ENCODE measurements around the gene HOXA4.

Gene HOXA4

DNA sequence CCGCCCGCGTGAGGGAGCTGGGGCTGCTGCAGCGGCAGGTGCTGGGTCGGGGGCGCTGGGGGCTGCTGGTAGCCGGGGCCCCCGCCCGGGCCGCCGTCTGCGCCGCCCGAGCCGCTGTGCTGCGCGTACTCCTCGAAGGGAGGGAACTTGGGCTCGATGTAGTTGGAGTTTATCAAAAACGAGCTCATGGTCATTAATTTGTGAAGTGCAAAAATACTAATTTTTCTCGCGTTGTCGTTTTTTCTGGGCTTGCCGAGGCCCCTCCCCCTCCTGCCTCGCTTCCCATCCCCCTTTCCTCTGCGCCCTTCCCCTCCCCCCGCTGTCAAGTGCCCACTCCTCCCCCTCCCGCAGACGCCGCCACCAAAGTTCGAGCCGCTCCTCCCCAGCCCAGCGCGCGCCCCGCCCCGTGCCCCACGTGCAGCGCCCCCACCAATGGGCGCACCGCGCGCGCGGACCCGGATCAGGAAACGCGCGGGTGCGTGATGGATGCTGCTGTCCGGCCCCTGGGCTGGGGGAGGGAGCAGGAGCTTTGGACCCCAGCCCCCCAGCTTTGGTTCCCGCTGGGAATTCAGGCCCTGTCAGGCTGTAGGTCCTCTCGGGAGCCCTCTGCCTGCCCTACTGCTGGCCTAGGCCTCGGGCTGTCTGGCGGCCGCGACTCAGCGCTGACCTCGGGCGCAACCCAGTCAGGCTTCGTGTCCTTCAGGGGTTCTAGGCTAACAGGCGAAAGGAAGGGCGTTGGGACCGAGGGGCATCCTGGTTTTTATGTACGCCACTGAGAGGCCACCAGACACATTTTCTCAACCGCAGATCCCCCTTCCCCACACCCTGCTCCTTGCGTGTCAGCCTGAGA, at the start of gene HOXA4:
Gene HOXA4 (minus strand): TSS at position 218 of the 850 bp plus-strand sequence. CDS start 24 bp downstream, at position 194.
- DNase-seq = peak; percentile 34 to 74 (median 54)

DNA sequence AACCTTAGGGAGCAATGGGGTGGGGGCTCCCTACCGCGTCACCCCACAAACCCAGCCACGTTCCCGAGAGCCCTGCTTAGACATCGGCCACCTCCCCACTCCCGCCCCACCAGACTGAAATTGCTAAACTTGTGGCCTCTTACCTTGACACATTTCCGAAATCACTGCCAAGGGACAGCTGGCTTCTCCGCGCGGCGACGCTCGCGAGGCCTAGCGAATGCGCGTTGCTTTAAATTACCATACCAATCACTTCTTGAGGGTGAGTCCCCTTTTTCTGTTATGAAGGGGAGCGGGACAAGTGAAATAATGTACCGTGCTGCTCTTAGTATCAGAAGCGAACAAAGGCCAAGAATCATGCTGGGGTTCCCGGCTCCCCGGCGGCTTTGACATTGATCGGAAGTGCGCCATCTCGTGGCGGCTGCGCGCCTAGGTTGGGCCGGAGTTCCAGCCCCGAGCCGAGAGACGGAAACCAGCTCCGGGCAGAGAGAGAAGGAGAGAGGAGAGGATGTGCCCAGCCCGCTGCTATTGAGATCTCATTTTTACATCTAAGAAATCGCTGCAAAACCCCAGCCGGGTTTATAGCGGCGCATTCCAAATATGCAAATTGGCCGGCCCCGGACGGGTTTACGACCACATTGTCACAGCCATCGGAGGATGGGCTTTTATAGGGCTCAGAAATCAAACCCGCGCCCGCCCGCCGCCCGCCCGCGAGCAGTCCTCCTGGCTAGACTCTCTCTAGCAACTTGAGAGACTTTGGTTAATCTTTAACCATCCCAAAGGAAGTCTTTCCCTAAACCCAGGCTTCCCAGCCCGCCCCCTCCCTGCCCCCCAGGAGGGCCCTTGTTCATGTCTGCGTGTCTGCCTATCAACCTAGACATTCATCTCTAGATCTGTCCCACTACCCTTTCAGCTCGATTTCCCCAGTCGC, 49.2 kb upstream of the HOXA4 start:
- peak in 3 of 4 experiments; percentile 16 to 40 (median 32) for DNase-seq

DNA sequence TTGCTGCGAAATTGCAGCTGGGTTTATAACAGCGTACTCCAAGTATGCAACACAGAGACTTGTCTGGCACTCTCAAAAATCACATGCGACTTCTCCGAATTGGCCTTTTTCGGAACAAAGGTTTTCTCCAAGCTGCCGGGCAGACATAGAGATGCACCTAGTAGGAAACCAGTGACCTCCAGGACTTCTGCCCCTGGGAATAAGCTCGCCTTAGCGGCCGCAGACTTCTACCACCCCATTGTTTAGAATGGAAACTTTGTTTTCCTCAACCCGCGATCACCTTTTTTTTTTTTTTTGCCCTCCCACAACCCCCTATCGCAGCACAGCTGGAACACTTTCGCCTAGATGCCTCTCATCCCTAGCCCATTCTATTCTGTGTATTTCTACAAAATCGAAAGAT, 48.5 kb upstream of the HOXA4 start:
- no peak for DNase-seq

DNA sequence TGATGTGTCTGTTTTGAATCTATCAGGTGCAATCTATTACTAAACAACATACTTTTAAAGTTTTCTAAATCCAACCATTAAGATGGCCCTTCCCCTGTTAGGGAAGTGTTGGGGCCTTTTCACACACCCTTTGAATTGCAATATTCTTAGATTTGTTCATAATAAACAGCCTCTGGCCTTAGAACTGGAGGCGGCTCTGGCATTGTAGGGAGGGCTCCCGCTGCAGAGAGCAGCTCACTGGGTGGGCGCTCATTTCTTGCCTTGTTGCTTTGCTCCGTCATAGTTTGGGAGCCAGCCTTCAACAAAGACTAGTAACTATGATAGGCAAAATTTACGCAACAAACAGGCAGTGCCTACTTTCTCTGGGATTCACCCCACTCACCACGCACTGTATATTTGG, 47.8 kb upstream of the HOXA4 start:
- no peak for DNase-seq

DNA sequence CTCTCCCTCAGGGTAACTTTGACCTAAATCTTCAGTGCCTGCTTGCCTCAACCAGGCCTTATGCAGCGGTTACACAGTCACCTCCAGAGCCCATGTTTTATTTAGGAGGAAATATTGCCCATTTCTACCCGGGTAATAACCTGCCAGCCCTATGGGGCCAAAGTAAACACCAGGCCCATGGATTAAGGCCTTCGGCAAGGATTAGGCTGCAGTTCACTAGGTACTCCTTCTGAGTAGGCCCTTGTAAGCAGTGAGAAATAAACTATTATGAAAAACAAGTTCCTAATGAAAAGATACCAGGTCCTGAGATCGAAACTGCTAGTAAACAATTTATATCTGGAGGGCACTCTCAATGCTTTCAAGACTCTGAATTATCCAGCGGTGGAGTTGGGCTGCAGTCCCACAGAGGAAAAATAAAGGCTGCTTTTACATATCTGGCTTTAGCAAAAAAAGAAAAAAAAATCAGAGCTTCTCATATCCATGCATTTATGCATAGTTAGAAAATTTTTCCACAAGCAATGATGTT, 47.3 kb upstream of the HOXA4 start:
- no peak for DNase-seq

DNA sequence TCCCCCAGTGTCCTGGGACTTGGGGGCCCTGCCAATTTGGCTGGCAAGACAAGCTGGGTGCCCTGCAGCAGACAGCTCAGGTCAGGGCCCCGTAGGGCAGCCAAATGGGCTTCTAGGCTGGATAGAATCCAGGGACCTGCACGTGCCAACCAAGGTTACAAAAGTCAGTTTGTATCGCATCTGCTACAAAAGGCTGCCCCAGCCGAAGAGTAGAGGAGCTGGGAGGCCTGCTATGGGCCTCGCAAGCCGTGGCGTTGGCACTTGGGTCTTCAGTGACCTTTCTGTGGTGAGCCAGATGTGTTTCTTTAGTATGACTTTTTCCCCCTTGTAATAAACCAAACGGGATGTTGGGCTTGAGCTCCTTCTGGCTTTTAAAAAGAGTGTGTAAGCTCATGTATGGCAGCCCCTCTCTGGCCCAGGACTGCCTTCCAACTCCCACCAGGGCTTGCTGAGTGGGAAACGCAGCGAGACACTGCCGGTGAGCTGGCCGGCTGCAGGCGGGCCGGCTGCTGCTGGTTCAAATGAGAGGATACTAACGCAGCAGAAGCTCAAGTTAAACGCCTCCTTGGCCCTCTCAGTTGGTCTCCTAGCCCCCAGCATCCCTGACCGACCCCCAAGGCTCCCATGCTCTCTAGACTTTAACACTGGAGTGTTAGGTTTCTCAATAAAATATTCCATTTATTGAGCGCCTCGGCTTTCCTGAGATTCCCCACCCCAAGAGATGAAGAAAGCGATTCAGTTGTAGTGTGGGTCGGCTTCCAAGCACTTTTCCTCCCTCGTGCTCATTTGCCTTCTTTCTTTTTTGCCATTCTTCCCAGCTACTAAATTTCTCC, 46.6 kb upstream of the HOXA4 start:
- DNase-seq = no peak

DNA sequence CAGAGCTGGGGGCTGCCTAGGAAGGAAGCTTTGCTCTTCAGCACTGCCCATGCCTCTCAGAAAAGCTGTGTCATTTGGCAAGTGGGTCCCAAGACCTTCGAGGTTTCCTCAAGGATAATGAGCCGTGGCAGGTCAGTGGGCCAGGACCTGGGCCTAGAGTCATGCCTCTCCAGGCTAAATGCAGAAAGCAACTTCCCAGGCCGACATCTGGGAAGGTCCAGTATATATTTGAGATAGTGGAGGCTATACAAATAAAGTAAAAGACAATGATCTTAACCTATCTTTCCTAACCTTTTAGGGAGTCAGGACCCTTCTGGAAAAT, 45.9 kb upstream of the HOXA4 start:
- no peak for DNase-seq

DNA sequence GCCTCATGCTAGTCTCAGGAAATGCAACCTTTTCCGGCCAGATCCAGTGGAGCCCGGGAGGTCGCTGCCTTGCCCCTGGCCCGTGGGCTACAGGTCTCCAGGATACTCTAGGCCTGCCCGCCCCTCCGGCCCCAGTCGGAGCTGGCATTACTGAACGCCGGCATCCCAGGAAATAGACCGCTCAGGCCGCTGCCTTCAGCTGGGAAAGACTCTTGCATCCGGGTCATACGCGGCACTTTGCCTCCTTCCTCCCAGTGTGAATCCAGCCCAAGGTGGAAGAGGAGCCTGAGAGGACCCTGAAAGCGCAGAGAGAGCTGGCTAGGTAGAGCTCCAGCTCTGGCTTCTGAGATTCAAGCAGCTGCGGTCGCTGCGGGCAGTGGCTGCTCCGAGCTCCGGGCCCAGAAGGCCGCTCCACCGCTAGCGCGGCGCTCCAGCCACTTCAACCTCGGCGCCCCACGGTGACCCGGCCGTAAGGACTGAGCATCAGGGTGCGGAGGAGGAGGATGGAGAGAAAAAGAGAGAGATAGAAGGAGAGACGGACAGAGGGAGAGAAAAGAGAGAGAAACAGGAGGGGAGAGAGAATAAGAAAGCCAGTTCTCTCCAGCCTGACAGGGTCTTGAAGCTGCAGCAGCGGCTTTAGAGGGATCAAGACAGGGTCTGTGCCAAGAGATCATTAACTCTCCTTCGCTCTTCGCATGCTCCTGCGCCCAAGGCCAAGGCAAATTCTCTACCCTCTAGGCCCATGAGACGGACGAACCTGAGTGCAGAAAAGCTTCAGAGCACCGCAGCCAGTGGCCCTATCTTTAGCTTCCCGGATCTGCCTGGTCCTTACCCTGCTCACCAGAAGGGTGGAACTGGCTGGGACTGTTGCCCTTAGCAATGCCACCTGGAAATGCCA, 45.3 kb upstream of the HOXA4 start:
- DNase-seq = no peak

DNA sequence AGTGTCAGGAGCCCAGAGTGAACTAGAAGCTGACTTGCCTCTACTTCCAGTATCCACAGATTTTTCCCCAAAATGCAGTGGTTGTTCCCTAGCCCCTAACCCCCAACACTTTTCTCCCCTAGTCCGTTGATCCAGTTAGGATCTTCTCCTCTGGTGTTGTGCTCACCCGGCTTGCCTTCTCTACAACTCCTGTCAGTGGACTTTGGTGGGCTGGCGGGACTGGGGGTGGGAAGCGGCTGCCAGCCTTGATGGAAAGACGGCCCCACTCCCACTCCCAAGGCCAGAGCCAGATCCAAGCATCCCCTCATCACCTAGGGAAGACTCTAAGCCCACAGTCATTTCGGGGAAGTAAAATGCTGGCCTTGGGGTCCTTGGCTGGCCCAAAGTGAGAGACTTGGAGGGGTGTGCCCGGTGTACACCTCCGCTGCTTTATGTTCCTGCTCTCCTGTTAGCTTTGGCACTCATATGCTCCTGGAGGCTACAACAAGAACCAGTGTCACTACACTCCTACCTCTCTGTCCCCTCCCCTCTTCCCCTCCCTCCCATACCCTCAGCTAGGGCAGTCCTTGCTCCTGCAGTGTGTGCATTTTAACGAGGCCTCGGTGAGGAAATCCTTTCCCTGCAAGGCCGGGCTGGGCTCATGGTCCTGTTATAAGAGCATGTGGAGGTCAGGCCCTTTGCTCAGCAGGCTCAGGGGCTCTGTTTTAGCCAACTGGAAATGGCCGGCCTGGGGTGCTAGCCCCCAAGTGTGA, 44.5 kb upstream of the HOXA4 start:
- no peak for DNase-seq

DNA sequence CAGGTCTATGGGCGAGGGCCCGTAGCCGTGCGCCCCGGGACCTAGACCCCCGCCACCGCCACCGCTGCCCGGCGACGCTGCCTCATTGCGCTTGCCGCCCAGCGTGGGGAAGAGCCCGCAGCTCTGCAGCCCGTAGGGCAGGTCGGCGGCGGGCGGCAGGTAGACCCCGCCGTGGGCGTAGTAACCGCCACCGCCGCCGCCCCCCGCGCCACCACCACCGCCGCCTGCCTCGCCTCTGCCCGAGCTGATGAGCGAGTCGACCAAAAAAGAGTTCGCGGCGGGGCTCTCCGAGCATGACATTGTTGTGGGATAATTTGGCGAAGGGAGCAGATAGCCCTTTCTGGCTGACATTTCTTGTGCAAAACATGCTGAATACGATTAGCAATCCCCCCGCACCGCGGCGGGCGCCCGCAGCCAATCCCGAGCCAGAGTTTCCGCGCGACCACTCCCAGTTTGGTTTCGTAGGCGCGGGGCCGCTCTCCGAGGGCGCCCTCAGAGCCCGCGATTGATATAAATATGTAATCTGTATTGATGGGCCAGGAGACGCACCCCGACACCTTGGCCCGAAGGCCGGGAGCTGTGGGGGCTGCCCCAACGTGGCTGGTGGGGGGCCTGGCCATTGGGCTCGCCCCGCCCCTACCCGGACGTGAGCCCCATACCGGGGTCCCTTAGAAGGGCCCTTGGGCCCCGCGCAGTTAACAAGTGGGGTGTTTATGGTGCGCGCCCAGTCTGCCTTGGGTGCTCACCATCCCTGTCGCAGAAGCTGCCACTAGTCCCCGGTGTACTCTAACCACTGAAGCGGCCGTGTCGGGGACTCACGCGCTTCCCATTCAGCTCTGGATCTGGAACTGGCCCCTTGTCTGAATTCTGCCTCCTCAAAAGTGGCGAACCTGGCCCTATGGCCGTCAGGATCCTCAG, 43.7 kb upstream of the HOXA4 start, which contains the start of gene HOXA10:
Gene HOXA10 (minus strand): TSS at position 365 of the 918 bp plus-strand sequence. CDS start 14 bp downstream, at position 351.
- DNase-seq = no peak

DNA sequence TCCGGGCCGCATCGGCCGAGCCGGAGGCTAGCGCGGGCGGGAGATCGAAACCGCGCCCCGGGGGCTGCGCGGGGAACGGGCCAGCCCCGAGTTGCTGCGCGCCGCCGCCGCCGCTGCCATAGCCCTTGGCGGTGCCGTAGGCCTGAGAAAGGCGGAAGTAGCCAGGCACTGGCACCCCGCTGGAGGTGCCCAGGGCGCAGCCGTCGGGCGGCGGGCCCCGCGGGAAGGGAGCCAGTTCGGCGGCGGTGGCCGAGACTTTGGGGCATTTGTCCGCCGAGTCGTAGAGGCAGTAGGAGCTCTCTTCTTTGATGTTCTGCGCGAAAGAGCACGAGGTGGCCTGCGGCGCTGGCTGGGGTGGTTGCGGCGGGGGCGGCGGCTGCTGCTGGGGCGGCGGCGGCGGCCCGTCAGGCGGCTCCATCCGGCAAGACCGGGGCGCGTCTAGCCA, 43.0 kb upstream of the HOXA4 start:
- no peak for DNase-seq

DNA sequence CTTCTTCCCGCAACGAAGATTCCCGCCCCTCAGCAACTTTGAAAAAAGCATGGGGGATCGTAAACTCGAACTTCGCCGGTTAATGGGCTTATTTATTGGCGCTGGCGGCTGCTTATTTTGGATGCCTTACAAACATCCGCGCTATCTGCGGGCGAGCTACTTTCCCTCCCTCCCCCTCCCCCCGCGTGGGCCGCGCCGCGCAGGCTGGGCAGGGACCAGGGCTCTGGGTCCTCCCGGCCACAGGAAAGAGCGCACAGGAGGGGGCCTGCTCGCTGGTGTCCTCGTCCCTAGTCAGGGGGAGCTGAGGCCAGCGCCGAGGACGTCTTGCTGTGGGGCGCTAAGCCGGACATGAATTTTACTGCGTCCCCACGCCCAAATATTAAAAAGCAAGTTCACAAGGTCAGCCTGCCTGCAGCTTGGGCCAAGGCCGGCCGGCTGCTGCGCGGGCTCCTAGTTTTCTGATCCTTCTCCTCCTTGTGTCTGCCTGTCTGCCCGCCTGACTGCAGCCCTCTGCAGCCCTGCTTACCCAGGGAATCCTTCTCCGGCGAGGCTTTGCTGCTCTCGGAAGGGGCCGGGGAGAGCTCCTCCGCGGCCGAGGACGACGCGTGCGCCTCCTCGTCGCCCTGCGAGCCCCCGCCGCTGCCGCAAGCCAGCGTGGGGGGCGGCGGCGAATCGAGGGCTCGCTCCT, 42.4 kb upstream of the HOXA4 start:
- no peak for DNase-seq

DNA sequence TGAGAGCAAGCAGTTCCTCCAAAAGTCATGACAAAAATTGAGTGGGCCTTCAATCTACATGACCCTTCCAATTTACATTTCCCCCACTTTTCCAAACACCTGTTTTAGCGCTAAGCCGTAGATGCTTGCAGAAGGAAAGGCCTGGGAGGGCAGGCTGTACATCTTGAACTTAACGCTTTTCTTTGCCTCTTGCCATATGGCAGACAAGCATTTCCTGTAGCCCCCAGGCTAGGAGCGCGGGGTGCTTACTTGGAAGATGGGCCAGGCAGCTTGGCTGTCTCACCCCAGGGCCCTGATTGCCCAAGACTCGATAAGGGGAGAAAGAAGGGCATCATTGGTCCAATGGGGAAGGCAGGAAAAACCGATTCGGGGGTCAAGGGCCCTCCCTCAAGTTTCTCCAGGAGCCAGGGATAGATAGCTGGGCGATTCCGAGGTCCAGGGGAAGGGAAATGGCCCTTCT, 41.8 kb upstream of the HOXA4 start:
- DNase-seq = no peak

DNA sequence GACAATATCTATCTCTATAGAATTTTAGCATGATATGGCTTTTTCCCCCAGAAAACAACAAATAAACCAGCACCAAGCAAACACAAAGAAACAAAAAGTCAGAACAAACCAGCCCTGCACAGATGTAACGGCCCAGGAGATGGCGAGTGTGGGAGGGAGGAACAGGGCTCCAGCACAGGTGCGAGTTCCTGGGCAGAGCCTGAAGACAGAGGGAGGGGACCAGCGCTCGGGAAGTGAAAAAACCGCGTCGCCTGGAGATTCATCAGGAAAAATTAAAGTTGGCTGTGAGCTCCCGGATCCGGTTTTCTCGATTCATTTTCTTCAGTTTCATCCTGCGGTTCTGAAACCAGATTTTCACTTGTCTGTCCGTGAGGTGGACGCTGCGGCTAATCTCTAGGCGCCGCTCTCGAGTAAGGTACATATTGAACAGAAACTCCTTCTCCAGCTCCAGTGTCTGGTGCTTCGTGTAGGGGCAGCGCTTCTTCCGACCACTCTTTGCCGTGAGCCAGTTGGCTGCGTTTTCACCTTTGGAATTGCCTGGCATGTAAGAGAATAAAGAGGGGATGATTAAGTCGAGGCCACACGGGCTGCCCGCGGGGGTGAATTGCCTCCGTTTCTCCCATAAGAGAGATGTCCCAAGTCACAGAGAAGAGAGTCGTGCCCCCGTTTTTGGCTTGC, 41.2 kb upstream of the HOXA4 start:
- no peak for DNase-seq

DNA sequence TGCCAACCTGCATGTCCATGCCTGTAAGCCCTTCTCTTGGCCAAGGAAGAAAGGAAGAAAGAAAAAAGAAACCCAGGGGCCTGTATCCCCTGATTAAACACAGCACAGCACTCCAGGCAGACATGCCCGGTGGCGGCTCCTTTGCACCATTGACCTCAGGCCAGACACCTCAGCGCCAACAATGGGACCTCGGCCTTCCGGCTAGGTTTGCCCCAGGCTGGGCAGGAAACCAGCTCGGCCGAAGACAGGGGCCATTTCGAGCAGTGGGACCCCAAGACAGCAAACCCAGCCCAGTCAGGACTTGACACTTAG, 40.7 kb upstream of the HOXA4 start:
- DNase-seq = no peak

DNA sequence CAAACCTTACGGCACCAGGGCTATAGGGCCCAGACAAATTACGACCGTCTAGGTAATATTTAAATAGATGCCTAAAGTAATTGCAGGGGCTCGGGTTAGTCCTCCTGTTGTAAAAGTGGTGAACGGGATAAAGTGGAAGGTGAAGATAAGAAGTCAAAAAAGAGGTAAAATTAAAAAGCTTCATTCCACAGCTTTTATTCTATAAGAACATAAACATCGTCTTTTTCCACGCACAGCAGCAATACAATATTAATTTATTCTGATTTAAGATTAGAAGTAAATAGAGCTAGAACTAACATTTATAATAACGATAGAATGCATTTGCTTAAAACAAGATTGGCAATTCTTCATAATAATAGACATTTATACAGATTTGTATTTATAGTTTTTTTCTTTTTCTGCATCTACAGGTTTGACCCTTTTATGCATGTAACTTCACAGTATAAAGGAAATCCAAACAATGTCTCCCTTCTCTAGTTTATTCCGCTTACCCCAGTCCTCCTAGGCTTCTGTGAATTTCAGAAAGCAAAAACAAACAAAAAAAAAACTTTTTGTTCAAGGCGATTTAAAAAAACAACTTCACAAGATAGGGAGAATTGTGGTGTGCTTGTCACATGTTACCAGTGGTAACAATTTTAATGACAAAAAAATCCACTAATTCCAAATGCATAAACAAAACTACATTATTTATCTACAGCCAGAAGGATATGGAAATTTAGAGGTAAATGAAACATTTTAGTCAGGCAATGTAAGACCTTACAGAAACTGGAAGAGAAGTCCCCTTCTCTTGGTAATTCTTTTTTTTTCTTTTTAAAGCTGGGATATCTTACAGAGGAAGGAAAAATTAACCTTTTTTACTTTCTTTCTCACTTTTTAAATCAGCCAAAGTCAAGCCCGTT, 40.1 kb upstream of the HOXA4 start:
- no peak for DNase-seq

Measured in activated naive CD4-positive, alpha-beta T cell (primary cell).